Astrocyte (in vitro differentiated cells and primary cell): Measurements from ENCODE around the gene CCDC78.

Experiments used
- CTCF ChIP-seq: IDR thresholded peaks from 2 replicates; pipeline ENCODE4 v1.5.1; 2011; ENCODE audit warnings: low read depth, mild to moderate bottlenecking, inconsistent platforms, low read length, moderate library complexity; ENCODE audit not compliant: insufficient read depth
- EZH2 ChIP-seq: IDR thresholded peaks from 2 replicates; pipeline ENCODE4 v1.6.1; 2012; ENCODE audit warnings: mild to moderate bottlenecking, low read length, inconsistent platforms; ENCODE audit not compliant: insufficient read depth

GRCh38 chr16:736936-737481 is 10.8 kb upstream of the CCDC78 start:
- TF ChIP-seq CTCF (no peak), EZH2 (no peak)
